ENCODE results near the gene LRRC46.
A peak's percentile ranks its signal among the peaks of the same experiment; 100 is the strongest.

LRRC46 gene

GRCh38 chr17:47831003-47831933 is at the start of gene LRRC46, which contains the start of gene MRPL10:
TSS of gene LRRC46 (plus strand) at chr17:47831670. CDS start at chr17:47831990, 320 bp downstream.
TSS of gene MRPL10 (minus strand) at chr17:47831541. CDS start at chr17:47831511, 30 bp downstream.
- peak; percentile 91 for DNase-seq

- no peak for DNase-seq
Measured at GRCh38 chr17:47785538-47786123, 45.8 kb upstream of the LRRC46 start.

GRCh38 chr17:47789611-47790561 is 41.6 kb upstream of the LRRC46 start:
- DNase-seq: peak; percentile 17

DNA sequence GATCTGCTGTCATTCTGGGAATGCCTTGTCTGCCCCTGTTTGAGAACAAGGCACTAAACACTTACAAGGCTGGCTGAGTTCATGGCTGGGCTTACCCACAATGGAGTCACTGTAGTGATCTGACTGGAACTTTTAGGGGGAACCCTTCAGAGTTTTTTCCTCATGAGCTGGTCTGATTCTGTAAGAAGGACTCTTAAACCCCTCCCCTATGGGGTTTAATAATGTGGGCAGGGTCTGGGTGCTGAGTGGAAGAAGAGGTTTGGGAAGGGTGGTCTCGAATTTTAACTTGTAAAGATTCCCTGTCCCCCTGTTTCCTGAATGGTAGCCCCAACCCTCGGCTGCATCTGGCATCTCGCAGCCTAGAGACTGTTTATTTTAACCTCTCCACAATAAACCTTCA is 40.4 kb upstream of the LRRC46 start:
- DNase-seq: no peak

GRCh38 chr17:47792457-47792856 is 39.0 kb upstream of the LRRC46 start:
- DNase-seq: no peak

DNA sequence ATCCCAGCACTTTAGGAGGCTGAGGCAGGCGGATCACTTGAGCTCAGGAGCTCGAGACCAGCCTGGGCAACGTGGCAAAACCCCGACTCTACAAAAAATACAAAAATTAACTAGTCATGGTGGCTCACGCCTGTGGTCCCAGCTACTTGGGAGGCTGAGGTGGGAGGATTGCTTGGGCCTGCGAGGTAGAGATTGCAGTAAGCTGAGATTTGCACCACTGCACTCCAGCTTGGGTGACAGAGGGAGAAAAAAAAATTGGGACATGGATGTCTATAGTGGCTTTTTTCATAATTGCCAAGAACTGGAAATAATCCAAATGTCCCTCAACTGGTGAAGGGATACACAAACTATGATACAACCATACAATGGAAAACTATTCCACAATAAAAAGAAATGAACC is 38.5 kb upstream of the LRRC46 start:
- DNase-seq: no peak

DNA sequence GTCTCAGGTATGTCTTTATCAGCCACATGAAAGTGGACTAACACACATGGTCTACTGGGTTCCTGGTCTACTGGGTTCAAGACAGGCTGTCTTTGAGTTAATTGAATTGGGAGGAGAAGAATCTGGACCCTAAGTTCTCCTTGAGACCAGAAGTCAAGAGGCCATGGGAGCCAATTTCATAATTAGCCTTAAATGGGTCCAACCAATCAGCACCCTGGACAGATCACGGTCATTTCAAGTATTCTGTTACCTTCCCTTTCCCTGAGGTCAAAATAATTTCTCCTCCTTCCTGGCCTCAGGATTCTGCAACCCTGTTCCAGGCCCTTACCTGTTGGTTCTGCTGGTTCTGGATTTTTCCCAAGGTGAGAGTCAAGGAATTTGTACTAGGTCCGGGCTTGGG is 33.7 kb upstream of the LRRC46 start:
- no peak for DNase-seq

- DNase-seq: no peak
Measured at GRCh38 chr17:47800686-47801085, 30.8 kb upstream of the LRRC46 start.

- DNase-seq: no peak
Measured at GRCh38 chr17:47801176-47801765, 30.2 kb upstream of the LRRC46 start.

DNA sequence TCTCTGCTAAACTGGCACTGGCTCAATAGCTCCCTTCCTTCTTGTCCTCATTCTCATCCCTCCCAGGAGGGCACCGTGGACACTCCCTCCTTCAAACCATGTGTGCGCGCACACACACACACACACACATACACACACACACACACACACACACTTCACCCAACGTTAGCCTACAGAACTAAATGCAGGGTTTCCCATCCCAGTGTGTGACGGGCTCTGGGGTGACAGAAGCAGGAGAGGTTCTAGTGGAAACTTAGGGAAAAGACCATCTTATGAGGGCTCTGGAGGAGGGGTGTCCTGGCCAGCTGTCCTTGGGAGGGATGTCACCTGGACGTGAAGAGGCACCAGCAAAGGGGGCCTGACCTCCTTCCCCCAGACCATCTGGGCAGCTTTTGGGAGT is 29.6 kb upstream of the LRRC46 start:
- DNase-seq: no peak

DNA sequence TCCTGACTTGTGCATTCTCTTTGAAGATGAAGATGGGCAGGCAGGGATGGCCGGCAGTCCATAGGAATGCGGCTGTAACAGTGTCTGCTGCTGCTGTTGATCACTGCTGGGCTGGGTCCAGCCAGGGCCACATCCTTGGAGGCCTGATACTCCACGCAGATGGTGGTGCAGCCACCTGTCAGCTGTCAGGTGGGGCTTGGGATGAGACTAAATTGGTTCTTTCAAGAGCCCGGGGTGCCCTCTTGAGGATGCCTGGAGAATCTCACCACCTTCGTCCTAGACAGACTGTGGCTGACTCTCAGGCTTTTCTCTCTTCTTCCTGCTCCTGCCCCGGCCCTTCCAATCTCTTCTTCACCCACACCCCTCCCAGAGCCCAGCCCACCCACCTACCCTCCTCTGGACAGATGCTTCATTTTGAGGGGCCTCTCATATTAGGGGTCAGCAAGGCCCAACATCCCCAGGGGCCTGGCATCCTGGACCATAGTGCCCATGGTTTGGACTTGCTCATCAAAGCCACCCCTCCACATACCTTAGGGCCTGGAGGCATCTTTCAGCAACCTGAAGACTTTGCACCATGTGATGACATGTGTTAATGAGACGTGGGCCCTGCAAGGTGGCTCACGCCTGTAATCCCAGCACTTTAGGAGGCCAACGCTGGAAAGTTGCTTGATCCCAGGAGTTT is 29.0 kb upstream of the LRRC46 start:
- peak; percentile 42 for DNase-seq

GRCh38 chr17:47803201-47803600 is 28.3 kb upstream of the LRRC46 start:
- DNase-seq: no peak

DNA sequence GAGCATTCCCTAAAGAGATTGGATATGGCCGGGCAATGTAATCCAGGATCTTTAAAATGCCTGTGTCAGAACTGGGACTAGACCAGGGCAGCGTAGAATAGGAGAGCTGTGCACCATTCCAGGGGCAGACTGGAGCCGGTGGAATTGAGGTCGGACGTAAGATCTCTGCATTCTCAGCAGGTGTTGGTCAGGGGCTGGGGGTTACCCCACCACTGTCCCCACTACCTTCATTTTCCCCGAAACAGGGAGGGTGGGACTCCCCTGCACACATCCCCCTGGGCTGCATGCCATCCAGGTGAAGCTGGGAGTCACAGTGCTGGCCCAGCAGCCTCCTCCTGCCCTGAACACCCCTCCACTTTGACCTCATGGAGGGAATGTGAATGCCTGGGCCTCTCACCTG is 27.7 kb upstream of the LRRC46 start:
- DNase-seq: no peak

GRCh38 chr17:47804461-47804860 is 27.0 kb upstream of the LRRC46 start:
- no peak for DNase-seq

DNA sequence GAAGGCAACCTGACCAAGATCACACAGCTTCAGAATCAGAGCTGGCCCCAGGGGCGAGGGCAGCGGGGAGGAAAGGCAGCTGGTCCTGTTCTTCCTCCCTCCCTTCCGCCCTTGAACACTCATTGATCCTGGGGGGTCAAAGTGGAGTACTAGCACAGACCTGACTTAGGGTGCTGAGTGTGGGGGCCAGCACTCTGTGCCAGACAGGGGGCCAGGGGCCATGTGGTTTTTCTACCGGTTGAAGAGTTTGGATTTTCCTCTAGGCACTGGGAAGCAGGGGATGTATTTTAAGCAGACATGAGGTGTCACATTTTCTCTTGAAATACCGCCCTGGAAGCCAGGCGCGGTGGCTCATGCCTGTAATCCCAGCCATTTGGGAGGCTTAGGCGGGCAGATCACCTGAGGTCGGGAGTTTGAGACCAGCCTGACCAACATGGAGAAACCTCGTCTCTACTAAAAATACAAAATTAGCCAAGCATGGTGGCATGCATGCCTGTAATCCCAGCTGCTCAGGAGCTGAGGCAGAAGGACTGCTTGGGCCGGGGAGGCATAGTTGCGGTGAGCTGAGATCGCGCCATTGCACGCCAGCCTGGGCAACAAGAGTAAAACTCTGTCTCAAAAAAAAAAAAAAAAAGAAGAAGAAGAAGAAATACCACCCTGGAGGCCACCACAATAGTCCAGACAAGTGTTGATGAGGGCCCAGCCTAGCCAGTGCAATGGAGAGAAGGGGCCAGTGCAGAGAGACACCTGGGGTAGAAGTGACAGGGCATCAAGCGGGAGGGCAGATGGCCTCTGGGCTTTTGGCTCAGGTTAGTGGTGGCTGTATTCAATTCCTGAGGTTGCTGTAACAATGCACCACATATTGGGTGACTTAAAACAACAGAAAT is 25.2 kb upstream of the LRRC46 start:
- no peak for DNase-seq

DNA sequence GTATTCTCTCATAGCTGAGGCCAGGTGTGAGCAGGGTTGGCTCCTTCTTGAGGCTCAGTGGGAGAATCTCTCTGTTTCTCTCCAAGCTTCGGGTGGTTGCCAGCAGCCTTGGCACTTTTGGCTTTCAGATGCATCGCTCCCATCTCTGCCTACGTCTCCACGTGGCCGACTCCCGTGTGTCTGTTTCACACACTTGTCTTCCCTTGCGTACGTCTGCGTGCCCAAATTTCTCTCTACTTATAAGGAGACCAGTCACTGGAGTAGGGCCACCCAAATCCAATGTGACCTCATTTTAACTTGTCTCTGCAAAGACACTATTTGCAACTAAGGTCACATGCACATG is 24.6 kb upstream of the LRRC46 start:
- DNase-seq: no peak

- no peak for DNase-seq
Measured at GRCh38 chr17:47807421-47807820, 24.0 kb upstream of the LRRC46 start.

- DNase-seq: no peak
Measured at GRCh38 chr17:47808036-47808829, 23.2 kb upstream of the LRRC46 start.

DNA sequence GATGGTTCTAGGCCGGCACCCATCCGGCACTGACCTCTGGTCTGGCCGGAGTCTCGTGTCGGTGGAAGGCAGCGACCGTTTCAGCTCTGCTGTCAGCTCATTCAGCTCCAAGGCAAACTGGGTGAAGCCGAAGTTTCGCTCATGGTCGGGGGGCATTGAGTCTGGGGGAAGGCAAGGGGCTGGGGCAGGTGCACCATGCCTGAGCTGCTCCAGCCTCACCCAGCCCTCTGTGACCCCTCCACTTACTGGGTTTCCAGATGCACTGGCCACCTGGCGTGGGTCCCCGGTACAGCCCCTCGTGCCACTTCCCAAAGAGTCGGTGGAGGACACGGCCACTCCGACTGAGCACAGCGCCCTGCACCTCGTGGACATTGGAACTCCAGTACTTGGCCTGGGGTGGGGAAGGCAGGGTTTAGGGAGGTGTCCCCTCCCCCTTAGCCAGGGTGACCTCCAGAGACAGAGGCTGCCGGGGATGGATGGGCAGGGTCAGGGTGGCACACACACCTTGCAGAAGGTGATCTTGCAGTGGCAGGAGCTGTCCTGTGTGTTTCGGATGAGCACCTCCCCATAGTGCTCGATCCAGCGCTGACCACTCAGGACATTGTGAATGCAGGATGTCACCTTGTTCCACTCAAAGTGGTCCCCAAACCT is 22.5 kb upstream of the LRRC46 start:
- no peak for DNase-seq
